Cardiac ventricle fibroblast (primary cell): ENCODE results near the gene SMYD2. TPM values are rescaled to one million over a fixed set of nuclear protein-coding genes. Genes with fewer than 3 reads are reported as not detected.

Source experiments
- total RNA-seq: library from RNA; depleted of rRNA; stranded (reverse); fragments of >200 nt; gene quantifications from 2 replicates; pipeline ENCODE4 v1.2.3, GENCODE V29; 2015

The SMYD2 gene
- 14.6 and 16.9 TPM in 2 replicates for total RNA-seq

GRCh38 chr1:214281021-214281719 is at the start of gene SMYD2:
Gene SMYD2, plus strand, starts transcription at chr1:214281159. Its CDS starts 96 bp downstream, at chr1:214281255.

